SH-SY5Y (cell line): ENCODE results near the gene ZCCHC24.

ENCODE experiments used
- GATA2 ChIP-seq: IDR thresholded peaks from 2 replicates; pipeline ENCODE4 v1.6.1; 2011; ENCODE audit warnings: mild to moderate bottlenecking, low read depth, low read length
- GATA3 ChIP-seq: IDR thresholded peaks from 2 replicates; pipeline ENCODE4 v1.6.1; 2011; ENCODE audit warnings: low read depth, mild to moderate bottlenecking, low read length, moderate library complexity

DNA sequence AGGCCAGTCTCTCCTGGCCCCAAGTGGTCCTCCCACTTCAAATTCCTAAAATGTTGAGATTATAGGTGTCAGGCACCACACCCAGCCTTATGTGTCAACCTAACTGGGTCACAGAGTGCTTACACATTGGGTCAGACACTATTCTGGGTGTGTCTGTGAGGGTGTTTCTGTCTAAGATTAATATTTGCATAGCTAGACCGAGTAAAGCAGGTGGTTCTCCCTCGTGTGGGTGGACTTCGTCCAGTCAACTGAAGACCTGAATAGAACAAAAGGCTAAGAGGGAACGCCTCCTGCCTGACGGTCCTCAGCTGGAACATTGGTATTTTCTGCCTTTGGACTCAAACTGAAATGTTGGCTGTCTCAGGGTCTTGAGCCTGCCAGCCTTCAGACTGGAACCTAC is 86.6 kb downstream of the ZCCHC24 start:
- TF ChIP-seq GATA2 (no peak), GATA3 (no peak)
